ENCODE results near the gene HDAC5.

The HDAC5 gene

DNA sequence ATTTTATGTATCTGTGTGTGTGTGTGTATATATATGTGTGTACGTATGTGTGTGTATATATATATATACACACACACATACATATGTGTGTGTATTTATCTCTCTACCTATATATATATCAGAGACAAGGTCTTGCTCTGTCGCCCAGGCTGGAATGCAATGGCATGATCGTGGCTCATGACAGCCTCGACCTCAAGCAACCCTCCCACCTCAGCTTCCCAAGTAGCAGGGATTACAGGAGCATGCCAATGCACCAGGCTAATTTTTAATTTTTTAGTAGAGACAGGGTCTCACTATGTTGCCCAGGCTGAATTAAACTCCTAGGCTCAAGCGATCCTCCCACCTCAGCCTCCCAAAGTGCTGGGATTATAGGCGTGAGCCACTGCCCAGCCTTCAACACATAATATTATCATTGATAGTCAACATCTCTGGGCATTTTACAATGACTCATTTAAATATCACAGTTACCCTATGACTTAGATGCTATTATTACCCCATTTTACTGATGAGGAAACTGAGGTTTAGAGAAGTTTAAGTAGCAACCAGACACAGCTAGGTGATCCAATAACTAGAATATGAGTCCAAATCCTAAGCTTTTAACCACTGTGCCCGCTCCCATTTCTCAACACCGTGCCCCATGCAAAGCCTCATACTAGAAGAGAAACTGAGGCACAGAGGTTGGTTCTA lies 28.6 kb downstream of the HDAC5 start:
- DNase-seq (no peak), ATAC-seq (replicated peaks) (no peak)
- Mint-ChIP-seq H3K27me3 (no peaks in the 10 kb centered on the region), H3K9me3 (no peaks in the 10 kb centered on the region), H3K27ac (no peak overlapping the region), H3K4me3 (no peak overlapping the region), H3K4me1 (peaks cover 16 to 31% of the 10 kb centered on the region in 2 donors), H3K36me3 (peaks cover 13 to 17% of the 10 kb centered on the region in 2 donors)

DNA sequence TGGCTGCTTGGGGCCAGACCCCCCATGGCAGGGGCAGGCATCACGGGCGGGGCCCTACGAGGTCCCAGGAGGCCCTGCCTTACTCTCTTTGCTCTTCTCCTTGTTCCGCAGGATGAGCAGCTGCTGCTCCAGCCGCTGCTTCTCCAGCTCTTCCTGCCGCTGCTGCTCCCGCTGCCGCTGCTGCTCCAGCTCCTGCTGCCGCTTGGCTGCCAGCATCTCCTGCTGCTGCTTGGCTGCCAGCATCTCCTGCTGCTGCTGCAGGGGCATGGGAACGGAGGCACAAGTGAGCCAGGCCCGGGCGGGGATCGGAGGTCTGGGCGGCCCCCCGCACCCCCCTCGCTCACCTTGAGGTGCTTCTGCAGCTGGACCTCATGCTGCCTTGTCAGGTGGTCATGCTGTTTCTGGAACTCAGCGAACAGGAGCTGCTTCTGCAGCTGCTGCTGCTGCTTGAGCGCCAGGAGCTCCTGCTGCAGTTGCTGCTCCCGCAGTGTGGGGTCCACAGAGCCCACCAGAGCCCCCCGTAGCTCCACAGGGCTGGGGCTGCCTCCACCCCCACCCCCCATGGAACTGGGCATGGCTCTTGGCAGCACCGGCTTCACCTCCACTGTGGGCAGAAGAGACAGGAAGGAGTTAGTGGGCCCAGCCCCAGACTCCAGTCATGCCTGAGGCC lies 30.1 kb downstream of the HDAC5 start:
- Mint-ChIP-seq H3K36me3 (peaks cover 19 to 21% of the 10 kb centered on the region in 2 donors), H3K27ac (no peak overlapping the region), H3K4me1 (peaks cover 15 to 30% of the 10 kb centered on the region in 2 donors), H3K27me3 (no peaks in the 10 kb centered on the region), H3K9me3 (no peaks in the 10 kb centered on the region), H3K4me3 (no peak overlapping the region)
- DNase-seq (no peak), ATAC-seq (replicated peaks) (no peak)

DNA sequence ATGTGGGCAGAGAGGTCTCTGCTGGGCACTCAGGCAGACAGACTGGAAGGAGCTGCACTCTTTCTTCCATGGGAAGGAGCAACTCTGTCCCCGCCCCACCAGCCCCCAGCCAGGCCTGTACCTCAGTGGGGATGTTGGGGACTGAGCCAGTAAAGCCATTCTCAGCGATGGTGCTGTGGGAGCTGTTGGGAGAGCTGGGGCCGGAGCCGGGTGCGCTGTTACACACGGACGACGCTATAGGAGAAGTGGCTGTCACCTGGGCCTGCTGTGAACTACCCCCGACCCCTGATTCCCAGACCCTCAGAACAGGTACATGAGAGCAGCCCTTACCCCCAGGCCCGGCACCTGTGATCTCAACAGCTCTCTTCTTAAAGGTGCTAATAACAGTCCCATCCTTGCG lies 31.4 kb downstream of the HDAC5 start:
- Mint-ChIP-seq H3K27ac (no peak overlapping the region), H3K27me3 (no peaks in the 10 kb centered on the region), H3K4me3 (no peak overlapping the region), H3K36me3 (peaks cover 27 to 30% of the 10 kb centered on the region in 2 donors), H3K9me3 (no peaks in the 10 kb centered on the region), H3K4me1 (peaks cover 14 to 27% of the 10 kb centered on the region in 2 donors)
- DNase-seq, result no peak
- ATAC-seq (replicated peaks), result no peak

- Mint-ChIP-seq H3K27me3 (no peaks in the 10 kb centered on the region), H3K4me1 (peaks cover 14 to 23% of the 10 kb centered on the region in 2 donors), H3K9me3 (no peaks in the 10 kb centered on the region), H3K27ac (no peak overlapping the region), H3K36me3 (peaks cover 29 to 33% of the 10 kb centered on the region in 2 donors), H3K4me3 (no peak overlapping the region)
- ATAC-seq (replicated peaks) (no peak), DNase-seq (no peak)
Observed at GRCh38 chr17:44091200-44091997, 32.0 kb downstream of the HDAC5 start.

- Mint-ChIP-seq H3K9me3 (no peaks in the 10 kb centered on the region), H3K27me3 (no peaks in the 10 kb centered on the region), H3K4me3 (no peak overlapping the region), H3K27ac (peak overlapping the region; percentile 51), H3K36me3 (peaks cover 37 to 42% of the 10 kb centered on the region in 2 donors), H3K4me1 (peaks cover 12 to 13% of the 10 kb centered on the region in 2 donors)
- DNase-seq (no peak), ATAC-seq (replicated peaks) (no peak)
Observed at GRCh38 chr17:44088254-44088653, 35.2 kb downstream of the HDAC5 start.

- Mint-ChIP-seq H3K4me3 (no peak overlapping the region), H3K4me1 (peaks cover 13 to 15% of the 10 kb centered on the region in 2 donors), H3K9me3 (no peaks in the 10 kb centered on the region)
Observed at GRCh38 chr17:44087319-44087718, 36.1 kb downstream of the HDAC5 start.

DNA sequence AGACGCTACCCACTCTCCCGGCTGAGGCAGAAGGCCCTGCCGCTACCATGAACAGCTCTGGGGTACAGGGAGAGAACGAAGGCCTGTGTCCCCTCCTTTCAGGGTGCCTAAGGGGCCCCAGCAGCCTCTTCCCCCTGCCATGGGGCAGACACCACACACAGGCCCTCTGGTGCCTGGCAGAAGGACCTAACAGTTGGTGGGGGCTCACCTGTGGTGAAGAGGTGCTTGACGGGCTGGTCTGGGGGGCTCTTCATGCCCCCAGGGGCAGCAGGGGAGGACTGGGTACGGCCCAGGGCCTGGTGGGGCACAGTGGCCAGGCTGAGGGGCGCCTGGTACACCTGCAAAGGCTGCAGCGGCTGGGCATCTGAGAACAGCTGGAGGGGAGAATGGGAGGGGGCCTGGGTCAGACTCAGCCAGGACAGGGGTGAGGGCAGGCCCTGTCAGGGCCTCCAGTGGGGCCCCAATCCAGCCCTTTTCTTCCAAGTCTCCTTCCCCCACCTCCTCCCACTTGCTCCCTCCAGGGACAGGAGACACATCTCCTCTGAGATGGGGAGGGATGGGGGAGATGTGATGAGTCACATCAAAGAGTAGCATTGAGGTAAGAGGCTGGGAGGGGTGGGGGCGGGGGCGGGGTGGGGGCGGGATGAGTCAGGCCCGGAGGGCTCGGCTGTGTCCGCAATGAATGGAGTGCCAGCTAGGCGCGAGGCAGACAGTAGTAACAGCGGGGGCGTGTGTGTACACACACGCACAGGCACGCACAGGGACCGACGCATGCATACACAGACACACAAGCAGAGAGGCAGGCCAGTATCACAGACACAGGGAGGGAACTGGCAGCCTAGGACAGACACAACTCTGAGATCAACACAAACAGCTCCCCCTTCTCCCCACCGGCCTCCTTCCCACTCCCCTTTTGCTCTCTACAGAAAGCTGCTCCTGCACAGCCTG lies 36.8 kb downstream of the HDAC5 start:
- H3K27ac Mint-ChIP-seq, result no peak overlapping the region
- ATAC-seq (replicated peaks) (no peak), DNase-seq (no peak)
- peaks cover 43 to 49% of the 10 kb centered on the region in 2 donors for H3K36me3 Mint-ChIP-seq
- H3K9me3 Mint-ChIP-seq, result no peaks in the 10 kb centered on the region
- H3K4me1 Mint-ChIP-seq, result peaks cover 13 to 15% of the 10 kb centered on the region in 2 donors
- no peaks in the 10 kb centered on the region for H3K27me3 Mint-ChIP-seq
- no peak overlapping the region for H3K4me3 Mint-ChIP-seq

More at GRCh38 chr17:44087319-44087718, 36.1 kb downstream of the HDAC5 start:
- Mint-ChIP-seq H3K36me3 (peaks cover 43 to 47% of the 10 kb centered on the region in 2 donors), H3K27me3 (no peaks in the 10 kb centered on the region), H3K27ac (peak overlapping the region; percentile 7)
- no peak for ATAC-seq (replicated peaks)
- DNase-seq, result no peak

DNA sequence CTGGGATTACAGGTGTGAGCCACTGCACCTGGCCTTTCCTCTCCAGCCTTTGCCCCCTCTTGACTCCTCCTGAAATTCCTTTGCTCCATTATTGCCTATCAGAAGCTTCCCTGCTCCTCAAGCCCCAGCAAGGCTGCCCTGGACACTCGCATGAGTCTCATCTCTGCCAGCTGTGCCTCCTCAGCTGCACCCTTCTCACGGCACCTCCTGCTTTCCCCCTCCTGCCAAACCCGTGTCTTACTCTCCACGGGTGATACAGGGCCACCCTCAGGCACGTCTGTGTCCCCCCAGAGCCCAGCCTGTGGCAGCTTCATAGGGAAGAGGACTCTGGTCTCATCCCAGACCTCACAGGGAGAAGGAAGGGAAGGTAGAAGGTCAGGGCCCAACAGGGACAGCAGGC lies 37.5 kb downstream of the HDAC5 start:
- Mint-ChIP-seq H3K36me3 (peaks cover 40 to 45% of the 10 kb centered on the region in 2 donors), H3K27me3 (no peaks in the 10 kb centered on the region), H3K27ac (peak overlapping the region; percentile 66), H3K9me3 (no peaks in the 10 kb centered on the region), H3K4me3 (no peak overlapping the region), H3K4me1 (peaks cover 13 to 15% of the 10 kb centered on the region in 2 donors)
- ATAC-seq (replicated peaks) (no peak), DNase-seq (no peak)

GRCh38 chr17:44084921-44085320 lies 38.5 kb downstream of the HDAC5 start:
- no peaks in the 10 kb centered on the region for H3K27me3 Mint-ChIP-seq
- H3K9me3 Mint-ChIP-seq, result no peaks in the 10 kb centered on the region
- no peak for ATAC-seq (replicated peaks)
- DNase-seq, result no peak
- peaks cover 19 to 20% of the 10 kb centered on the region in 2 donors for H3K4me1 Mint-ChIP-seq
- peak overlapping the region; percentile 47 for H3K27ac Mint-ChIP-seq
- no peak overlapping the region for H3K4me3 Mint-ChIP-seq
- peaks cover 48 to 51% of the 10 kb centered on the region in 2 donors for H3K36me3 Mint-ChIP-seq

GRCh38 chr17:44084131-44084538 lies 39.3 kb downstream of the HDAC5 start:
- Mint-ChIP-seq H3K27ac (no peak overlapping the region), H3K9me3 (no peaks in the 10 kb centered on the region), H3K4me3 (no peak overlapping the region), H3K27me3 (no peaks in the 10 kb centered on the region), H3K4me1 (peaks cover 21 to 24% of the 10 kb centered on the region in 2 donors), H3K36me3 (peaks cover 52 to 53% of the 10 kb centered on the region in 2 donors)
- DNase-seq (no peak), ATAC-seq (replicated peaks) (peak; percentile 62 to 68)

GRCh38 chr17:44083250-44083849 lies 40.1 kb downstream of the HDAC5 start:
- DNase-seq (no peak), ATAC-seq (replicated peaks) (no peak)
- peaks cover 18 to 24% of the 10 kb centered on the region in 2 donors for H3K4me1 Mint-ChIP-seq
- H3K9me3 Mint-ChIP-seq, result no peaks in the 10 kb centered on the region
- H3K4me3 Mint-ChIP-seq, result no peak overlapping the region
- no peaks in the 10 kb centered on the region for H3K27me3 Mint-ChIP-seq
- H3K27ac Mint-ChIP-seq, result peak overlapping the region; percentile 37
- H3K36me3 Mint-ChIP-seq, result peaks cover 49 to 52% of the 10 kb centered on the region in 2 donors

DNA sequence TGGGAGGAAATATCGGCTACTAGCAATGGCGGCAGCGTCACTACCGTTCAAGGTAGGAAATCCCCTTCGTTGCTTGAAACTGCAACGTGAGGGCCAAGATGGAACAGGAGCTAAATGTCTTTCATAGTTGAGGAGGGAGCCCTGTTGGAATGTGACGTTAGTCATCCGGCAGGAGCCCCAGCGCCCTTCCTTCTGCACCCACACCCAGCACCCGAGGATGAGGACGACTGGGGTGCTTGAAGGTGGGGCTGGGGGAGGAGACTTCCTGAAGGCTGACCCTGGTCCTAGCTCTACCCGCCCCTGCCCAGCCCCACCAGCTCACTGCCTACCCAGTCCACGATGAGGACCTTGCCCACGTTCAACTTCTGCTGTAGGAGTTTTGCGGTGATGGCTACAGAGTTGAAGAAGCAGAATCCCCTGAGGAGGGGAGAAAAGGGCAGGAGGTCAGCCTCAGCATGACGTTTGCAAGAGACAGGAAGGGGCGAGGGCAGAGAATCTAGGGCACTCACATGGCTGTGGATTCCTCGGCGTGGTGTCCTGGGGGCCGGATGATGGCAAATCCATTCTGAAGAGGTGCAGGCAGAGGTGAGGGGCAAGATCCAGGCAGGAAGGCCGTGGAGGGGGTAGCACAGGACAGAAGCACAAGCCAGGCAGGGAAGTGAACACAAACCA lies 41.0 kb downstream of the HDAC5 start:
- H3K27me3 Mint-ChIP-seq, result no peaks in the 10 kb centered on the region
- H3K27ac Mint-ChIP-seq, result peak overlapping the region; percentile 48
- DNase-seq (no peak), ATAC-seq (replicated peaks) (no peak)
- no peak overlapping the region for H3K4me3 Mint-ChIP-seq
- H3K36me3 Mint-ChIP-seq, result peaks cover 43 to 51% of the 10 kb centered on the region in 2 donors
- H3K4me1 Mint-ChIP-seq, result peaks cover 17 to 21% of the 10 kb centered on the region in 2 donors
- no peaks in the 10 kb centered on the region for H3K9me3 Mint-ChIP-seq

DNA sequence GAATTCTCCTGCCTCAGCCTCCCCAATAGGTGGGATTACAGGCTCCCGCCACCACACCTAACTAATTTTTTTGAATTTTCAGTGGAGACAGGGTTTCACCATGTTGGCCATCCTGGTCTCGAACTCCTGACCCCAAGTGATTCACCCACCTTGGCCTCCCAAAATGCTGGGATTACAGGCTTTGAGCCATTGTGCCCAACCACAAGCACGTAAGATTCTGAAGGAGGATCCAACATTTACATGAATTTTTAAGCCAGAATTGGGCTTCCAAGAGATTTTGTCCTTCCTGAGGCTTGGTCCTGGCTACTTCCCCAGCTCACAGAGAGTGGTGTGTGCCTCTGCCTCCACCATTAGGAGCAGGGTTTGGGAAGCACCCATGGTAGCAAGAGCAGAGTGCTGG lies 41.8 kb downstream of the HDAC5 start:
- ATAC-seq (replicated peaks) (no peak), DNase-seq (no peak)
- Mint-ChIP-seq H3K9me3 (no peaks in the 10 kb centered on the region), H3K27me3 (no peaks in the 10 kb centered on the region), H3K4me1 (peaks cover 13 to 15% of the 10 kb centered on the region in 2 donors), H3K4me3 (no peak overlapping the region), H3K36me3 (peaks cover 41 to 48% of the 10 kb centered on the region in 2 donors), H3K27ac (peak overlapping the region; percentile 56)

Measured in stimulated activated naive B cell treated with anti-CD40 and anti-IgM and Interleukin-4, amounts not matched to agents 10 μg/mL and 1 μg/mL and 100 μg/mL, for 72 hours (primary cell).